ENCODE data around the gene TRPM6.

GRCh38 chr9:74755999-74756398, 131.7 kb downstream of the TRPM6 start:
- TF ChIP-seq CTCF (IDR thresholded peaks at IDR 0.05) (no peak), POLR2A (IDR thresholded peaks at IDR 0.05) (no peak), POLR2AphosphoS5 (IDR thresholded peaks at IDR 0.05; ENCODE audit: insufficient read depth in 1 of 2, low read depth in 1 of 2) (no peak)

Measured in vagina (tissue), 2 donors.